HG02571 (cell line): Measurements from ENCODE around the gene TRABD2B.

ENCODE experiments used
- ATAC-seq: cut with Tn5 transposase; IDR thresholded peaks from one replicate; pipeline ENCODE4 v1.9.1; 2021; ENCODE audit warnings: mild to moderate bottlenecking, moderate library complexity; ENCODE audit not compliant: unreplicated experiment

TRABD2B gene

GRCh38 chr1:47997289-47998200 is at the start of gene TRABD2B:
Gene TRABD2B (minus strand): TSS chr1:47997385.
- peak; percentile 63 for ATAC-seq

- no peak for ATAC-seq
Measured at GRCh38 chr1:48044311-48044710, 47.1 kb upstream of the TRABD2B start.

- ATAC-seq = no peak
Measured at GRCh38 chr1:48043622-48044021, 46.4 kb upstream of the TRABD2B start.

- no peak for ATAC-seq
Measured at GRCh38 chr1:48040154-48040553, 43.0 kb upstream of the TRABD2B start.

DNA sequence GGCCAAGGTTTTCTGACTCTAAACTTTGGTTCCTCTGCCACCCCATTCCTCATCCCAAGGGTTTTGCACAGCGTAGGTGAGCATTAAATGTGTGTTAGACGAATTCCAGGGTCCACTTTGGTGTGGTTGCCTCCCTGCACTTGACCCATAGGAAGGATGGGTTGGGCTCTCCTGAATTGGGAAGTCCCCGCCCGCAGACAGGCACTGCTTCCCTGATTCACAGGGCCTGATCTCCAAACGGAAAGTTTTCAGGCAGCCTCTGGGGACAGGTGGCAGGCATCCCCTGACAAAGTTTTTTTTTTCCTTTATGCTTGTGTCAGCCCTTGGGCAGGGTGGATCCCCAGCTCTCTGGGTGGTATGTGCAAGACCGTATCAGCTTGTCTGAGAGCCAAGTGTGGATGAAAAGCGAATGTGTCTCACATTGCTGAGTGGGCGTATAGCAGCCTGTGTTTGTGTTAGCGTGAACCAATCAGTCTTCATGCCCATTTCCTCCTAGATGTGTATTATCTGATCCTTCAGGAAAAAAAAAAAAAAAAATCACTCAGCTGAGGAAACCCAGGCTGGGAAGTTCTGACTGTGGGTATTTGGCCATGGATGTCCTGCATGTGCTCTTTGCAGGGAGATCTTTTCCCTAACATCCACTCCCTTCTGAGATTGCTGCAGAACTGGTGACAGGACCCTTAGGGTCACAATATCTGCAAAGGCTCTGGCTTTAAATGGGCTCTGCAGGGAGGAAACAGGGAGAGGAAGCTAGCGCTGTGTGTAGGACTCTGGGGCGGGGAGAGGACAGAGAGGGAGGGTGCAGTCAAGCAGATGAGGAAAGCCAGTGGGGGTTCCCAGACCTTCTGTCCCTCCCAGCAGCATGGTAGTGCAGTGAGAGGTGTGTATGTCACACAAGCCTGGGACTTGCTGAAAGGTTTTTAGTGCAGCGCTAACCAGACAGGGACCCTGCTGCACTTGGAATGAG is 42.2 kb upstream of the TRABD2B start:
- no peak for ATAC-seq

- ATAC-seq = no peak
Measured at GRCh38 chr1:48038270-48038767, 41.1 kb upstream of the TRABD2B start.

DNA sequence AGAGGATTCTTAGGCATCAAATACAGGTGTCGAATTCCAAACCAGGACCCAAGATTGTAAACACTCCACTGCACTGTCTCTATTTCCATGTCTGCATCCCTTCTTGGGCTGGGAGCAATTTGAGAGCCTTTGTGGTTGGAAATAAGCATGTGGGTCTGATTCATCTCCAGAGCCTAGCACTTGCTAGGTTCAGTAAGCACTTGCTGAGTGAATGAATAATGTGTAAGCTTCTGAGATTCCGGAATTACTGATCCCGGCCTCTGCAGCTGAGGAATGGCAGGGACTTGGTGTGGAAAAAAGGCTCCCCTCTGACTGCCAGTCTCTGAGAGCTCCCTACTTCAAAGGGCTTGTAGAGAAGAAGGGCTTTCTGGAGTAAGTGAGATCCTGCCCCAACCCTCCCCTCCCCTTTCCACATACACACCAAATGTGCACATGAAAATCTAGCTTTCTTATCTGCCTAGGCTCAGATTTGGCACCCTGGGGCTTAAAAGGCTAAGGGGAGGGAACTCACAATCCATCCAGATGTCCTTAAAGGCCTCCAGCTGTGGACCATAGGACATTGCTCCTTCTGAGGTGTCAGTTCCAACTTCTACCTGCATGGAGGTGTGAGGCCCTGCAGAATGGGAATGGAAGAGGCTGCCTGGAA is 39.6 kb upstream of the TRABD2B start:
- ATAC-seq = no peak

DNA sequence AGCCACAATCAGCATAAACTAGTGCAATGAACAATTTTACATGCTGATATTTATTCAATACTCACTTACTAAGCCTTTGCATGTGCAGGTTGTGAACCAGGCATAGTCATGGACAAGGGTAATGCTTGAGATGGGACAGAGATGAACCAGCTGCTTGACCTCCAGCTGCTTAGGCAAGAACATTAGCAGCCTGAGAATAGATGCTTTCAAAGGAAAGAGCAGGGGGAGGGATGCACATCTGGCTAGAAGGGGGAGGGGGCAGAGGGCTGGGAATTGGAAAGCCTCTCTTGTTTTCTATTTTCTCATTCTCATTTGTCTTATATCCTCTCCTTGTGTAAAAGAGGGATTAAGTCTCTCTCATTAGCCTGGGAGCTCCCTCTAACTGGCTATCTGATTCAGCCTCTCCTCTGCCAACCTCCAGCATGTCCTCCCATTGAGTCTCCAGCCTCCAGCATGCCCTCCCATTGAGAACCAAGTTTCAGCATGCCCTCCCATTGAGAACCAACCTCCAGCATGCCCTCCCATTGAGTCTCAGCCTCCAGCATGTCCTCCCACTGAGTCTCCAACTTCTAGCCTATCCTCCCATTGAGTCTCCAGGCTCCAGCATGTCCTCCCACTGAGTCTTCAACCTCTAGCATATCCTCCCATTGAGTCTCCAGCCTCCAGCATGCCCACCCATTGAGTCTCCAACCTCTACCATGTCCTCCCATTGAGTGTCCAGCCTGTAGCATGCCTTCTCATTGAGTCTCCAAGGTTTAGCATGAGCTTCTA is 38.4 kb upstream of the TRABD2B start:
- ATAC-seq = no peak

GRCh38 chr1:48033495-48034045 is 36.4 kb upstream of the TRABD2B start:
- ATAC-seq = no peak

GRCh38 chr1:48031676-48032075 is 34.5 kb upstream of the TRABD2B start:
- no peak for ATAC-seq

GRCh38 chr1:48030696-48031365 is 33.6 kb upstream of the TRABD2B start:
- ATAC-seq = no peak

- no peak for ATAC-seq
Measured at GRCh38 chr1:48030211-48030610, 33.0 kb upstream of the TRABD2B start.

- ATAC-seq = no peak
Measured at GRCh38 chr1:48028218-48029069, 31.3 kb upstream of the TRABD2B start.

- no peak for ATAC-seq
Measured at GRCh38 chr1:48027533-48027835, 30.3 kb upstream of the TRABD2B start.

DNA sequence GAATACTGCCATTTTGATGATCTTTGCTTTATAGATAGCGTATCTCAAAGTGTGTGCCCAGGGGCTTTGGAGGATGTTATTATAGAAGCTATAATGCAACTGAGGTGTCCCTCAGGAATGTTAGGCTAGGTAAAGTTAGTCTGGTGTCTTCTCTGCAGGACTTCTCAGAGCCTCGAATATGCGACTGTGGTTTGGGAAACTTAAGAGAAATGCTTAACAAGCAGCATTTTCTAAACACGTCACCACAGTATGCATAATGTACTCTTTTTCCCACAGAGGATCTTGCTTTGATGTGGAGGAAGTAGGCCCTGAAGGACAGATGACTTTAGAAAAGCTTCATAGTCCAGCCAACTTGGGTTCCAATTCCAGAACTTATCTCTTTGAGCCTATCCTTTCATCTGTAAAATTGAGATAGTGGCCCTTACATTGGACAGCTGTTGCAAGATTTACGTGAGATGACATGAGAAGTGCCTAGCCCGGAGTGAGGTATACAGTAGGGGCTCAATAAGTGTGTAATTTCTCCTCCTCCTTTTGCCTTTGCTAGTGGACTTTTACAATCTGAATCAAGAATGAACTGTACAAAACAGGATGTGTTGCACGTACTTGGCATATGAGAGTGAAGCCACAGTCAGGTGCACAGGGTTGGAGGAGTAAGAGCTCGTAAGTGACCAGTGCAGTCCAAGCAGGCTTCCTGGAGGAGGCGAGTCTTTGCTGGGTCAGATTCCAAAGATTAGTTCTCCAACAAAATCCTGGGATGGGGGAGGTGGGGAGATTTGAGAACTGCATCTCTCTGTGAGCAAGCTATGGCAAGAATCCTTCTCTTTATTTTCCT is 29.7 kb upstream of the TRABD2B start:
- ATAC-seq = no peak

- no peak for ATAC-seq
Measured at GRCh38 chr1:48026275-48026674, 29.1 kb upstream of the TRABD2B start.

DNA sequence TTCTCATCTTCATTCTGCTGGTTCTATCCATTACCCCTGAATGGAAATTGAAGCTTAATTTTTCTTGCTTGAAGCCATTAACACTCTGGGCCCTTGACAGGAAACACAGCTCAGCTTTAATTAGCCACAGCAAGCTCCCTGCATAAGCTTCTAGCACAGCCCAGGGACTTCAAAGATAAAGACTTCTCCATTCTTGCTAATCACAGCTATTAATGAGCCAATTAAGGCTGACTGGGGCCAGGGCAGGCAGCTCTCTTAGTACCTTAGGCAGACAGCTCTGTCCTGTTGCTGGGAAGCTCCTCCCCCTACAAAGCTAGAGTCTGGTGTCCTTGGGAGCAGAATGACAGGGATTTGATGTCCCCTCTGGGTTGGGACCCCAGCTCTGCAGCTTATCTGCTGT is 27.9 kb upstream of the TRABD2B start:
- ATAC-seq = no peak

- ATAC-seq = no peak
Measured at GRCh38 chr1:48023488-48023887, 26.3 kb upstream of the TRABD2B start.
